ENCODE measurements around the gene SF3A1.
A peak's percentile ranks its signal among the peaks of the same experiment; 100 is the strongest.

The SF3A1 gene

DNA sequence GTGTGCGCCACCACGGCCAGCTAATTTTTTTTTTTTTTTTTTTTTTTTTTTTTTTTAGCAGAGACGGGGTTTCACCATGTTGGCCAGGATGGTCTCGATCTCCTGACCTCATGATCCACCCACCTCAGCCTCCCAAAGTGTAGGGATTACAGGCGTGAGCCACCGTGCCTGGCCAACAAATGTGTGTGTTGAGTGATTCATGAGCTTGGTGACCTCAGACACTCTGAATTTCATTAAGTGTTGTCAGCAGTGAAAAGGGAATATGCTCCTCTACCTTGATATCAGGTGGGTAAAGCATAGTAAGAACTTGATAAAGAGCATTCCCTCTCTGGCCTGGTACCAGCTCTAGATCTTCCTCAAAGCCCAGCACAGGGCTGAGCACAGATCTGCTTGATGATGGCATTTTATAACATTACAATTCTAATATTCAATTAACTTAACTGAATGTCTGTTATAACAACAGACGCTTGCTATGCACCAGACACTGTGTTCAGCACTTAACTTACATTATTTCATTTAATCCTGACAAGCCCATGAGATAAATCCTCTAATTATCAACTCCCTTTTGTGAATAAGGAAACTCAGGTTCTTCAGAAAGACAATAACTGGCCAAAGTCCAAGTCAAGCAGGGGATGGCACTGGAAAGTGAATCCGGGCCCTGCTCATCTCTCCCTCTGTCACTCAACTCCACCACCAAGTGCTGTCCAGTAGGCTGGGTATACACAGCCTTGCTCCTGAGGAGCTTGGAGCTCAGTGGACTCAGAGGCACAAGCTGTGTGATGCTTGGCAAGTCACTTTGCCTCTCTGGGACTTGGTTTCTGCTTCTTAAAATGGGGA is 42.9 kb downstream of the SF3A1 start:
- no peak for TF ChIP-seq ZNF274 (IDR thresholded peaks at IDR 0.05; ENCODE audit: low read depth, low read length)
- no peak overlapping the region for H3K4me3 ChIP-seq (ENCODE audit: low read length)

DNA sequence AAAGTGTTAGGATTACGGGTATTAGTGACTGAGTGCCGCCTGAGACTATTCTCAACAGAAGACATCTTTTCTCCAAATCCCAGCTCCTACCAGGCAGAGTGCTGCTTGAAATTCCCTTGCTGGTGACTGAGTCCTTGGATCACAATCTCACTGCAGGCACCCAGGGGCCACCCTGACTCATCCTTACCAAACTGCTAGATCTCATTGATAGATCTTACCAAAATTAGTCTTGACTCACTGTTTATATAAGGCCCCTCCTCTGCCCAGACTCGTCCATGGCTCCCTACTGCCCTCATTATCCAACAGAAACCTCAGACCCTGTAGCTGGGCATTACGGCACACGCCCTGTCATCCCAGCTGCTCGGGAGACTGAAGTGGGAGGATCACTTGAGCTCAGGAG is 44.6 kb downstream of the SF3A1 start:
- no peak overlapping the region for H3K4me3 ChIP-seq (ENCODE audit: low read length)
- no peak for TF ChIP-seq ZNF274 (IDR thresholded peaks at IDR 0.05; ENCODE audit: low read depth, low read length)

DNA sequence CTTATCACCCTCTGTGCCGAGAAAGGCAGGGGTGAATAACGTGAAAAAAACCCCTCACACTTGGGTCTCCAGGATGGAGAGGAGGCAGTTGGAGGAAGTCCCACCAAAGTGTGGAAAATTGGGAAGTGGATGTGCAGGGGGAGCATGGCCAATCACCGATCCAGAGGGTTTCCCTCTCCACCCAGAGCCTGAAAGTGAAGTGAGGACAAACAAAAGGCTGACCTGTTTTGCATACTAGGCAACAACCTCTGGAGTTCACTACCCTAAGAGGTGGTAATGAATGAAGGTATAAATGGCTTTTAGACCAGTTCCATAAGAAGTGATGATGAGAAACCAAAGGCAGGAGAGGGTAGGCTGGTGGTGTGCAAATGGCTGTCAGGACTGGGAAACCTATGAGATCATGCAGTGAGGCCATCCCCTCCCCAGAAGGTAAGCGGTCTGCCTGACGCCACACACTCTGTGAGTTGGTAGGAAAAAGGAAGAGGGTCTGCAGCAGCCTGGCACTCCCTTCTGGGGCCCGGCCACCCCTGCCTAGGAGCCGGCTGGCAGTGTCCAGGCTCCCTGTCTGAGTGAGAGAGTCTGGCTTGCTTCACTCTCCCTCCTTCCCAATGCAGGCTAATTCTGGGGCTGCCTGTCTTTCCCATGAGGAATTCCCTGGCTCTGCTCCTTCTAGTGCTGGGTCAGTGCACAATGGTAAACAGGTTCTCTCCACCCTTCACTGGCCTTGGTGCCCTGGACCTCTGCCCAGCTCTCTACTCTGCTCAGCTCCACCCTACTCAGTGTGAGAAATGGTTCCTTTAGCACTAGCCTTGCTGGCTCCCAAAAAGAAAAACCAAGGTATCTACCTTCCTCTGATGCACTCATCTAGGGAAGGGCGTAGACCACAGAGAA is 45.6 kb downstream of the SF3A1 start:
- TF ChIP-seq ZNF274 (IDR thresholded peaks at IDR 0.05; ENCODE audit: low read depth, low read length): no peak
- peak overlapping the region; percentile 3; the same call in 1 of the 2 replicates for H3K4me3 ChIP-seq (ENCODE audit: low read length)

DNA sequence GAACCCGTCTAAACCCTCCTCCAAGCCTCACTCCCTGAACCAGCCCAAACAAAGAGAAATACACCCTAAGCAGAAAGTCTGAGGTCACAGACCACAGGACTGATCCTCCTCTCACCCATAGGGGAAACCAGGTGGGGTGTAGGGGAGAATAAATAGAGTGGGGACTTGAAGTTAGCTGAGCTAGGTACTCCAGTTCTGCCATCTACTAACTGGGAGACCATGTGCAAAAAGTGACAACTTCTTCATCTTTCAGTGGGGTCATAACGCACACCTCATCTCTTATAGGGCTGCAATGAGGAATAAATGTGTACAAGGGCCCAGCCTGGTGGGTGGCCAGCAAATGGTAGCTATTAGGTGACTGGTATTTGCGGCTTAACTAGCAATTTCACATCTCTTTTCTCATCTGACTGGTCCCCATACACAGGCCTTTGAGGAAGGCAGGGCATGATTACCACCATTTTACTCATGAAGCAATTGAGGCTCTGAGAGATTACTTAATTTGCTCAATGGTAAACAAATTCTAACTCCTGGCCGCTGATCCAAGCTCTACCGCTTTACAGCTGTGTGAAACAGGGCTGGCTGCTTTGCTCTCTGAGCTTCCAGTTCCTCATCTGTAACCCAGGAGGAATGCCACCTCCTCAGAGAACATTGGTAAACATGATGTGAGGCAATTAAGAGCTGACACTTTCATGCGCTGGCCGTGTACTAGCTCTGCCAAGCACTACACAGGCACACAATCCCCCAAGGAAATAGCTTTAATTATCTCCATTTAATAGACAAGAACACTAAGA is 46.5 kb downstream of the SF3A1 start:
- H3K4me3 ChIP-seq (ENCODE audit: low read length): peak overlapping the region; percentile 3; the same call in 1 of the 2 replicates
- TF ChIP-seq ZNF274 (IDR thresholded peaks at IDR 0.05; ENCODE audit: low read depth, low read length): no peak

DNA sequence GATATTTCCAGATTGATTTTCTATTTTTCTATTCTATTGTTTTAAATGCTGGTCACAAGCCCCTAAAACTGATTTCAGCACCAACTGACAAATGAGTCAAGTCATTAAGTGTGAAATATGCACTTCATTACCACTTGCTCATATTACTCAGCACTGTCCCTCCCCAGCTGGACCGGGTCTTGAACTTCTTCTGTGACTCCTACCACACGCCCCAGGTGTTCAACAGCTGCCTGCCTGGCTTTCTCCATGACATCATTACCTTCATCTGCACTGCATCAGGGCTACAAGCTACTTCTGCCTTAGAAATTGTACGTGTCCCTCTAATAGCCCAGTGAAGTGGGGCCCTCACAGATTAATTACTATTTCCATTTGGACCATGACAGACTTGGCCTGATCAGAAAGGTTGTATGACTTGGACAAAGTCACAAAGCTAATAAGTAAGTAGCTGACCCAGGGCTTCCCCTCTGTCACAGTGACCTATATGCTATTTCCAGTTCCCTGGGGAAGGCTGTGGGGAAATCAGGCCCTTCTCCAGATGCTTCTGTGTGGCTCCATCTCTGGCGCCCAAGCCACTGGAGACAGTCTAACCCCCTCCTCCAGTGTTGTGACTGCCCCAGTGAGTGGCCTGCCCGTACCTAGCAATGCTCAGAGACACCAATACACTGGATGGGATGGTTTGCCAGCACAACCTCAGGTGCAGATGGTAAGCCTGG is 48.0 kb downstream of the SF3A1 start:
- TF ChIP-seq ZNF274 (IDR thresholded peaks at IDR 0.05; ENCODE audit: low read depth, low read length): no peak
- H3K4me3 ChIP-seq (ENCODE audit: low read length): no peak overlapping the region

DNA sequence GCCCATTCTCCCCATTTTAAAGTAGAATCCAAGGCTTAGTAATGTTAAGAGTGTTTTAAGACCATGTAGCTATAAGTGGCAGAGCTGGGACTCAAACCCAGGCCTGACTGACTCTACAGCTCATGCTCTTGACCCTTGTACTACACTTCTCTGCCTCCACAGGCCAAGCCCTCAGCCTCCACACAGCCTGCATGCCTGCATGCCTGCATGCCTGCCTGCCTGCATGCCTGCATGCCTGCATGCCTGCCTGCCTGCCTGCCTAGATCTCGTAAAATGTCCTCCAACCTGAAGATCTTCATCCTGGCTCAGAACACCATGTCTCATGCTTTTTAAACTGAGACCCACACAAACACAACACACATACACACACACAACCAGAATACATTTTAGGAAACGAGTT is 48.6 kb downstream of the SF3A1 start:
- no peak overlapping the region for H3K4me3 ChIP-seq (ENCODE audit: low read length)
- TF ChIP-seq ZNF274 (IDR thresholded peaks at IDR 0.05; ENCODE audit: low read depth, low read length): no peak

DNA sequence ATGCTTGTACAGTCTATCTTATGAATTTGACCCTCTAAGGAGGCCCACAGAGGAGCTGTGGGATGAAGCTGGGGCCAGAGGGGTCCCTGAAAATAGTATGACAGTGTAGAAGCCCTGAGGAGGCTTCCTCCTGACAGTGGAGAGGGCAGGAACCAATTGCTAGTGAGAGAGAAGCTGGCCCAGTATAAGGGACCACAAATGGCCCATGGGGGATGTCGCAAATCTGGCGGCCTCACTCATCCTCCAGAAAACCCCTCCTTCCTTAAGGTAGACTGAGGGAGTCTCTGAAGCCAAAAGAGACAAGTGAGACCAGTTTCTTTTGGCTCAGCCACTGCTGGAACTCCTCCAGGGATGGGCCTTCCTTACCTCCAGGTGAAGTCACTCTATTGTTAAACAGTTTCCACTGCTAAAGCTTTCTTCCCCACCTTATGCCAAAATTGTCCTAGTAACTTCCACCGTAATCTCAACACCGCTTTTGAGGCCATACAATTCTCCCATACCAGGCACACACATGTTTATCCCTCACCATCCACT is 49.6 kb downstream of the SF3A1 start:
- no peak overlapping the region; the same call in 1 of the 2 replicates for H3K4me3 ChIP-seq (ENCODE audit: low read length)
- TF ChIP-seq ZNF274 (IDR thresholded peaks at IDR 0.05; ENCODE audit: low read depth, low read length): no peak

DNA sequence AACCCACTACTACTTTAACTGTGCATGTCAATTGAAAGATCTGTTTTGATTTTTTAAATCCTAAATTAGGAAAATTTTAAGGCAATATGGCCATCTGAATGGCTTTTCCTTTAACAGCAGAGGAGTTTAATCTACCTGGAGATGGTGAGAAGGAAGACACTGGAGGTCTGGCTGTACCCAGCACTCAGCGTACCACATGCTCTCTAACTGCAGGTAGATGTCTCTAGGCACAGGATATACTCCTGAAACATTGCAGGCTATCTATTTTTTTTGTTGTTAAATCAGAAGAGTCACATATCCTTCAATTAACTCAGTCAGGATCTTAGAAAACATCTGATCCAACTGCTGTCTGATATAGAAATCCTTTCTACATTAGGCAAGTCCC is 50.1 kb downstream of the SF3A1 start:
- no peak for TF ChIP-seq ZNF274 (IDR thresholded peaks at IDR 0.05; ENCODE audit: low read depth, low read length)
- H3K4me3 ChIP-seq (ENCODE audit: low read length): no peak overlapping the region; the same call in 1 of the 2 replicates

DNA sequence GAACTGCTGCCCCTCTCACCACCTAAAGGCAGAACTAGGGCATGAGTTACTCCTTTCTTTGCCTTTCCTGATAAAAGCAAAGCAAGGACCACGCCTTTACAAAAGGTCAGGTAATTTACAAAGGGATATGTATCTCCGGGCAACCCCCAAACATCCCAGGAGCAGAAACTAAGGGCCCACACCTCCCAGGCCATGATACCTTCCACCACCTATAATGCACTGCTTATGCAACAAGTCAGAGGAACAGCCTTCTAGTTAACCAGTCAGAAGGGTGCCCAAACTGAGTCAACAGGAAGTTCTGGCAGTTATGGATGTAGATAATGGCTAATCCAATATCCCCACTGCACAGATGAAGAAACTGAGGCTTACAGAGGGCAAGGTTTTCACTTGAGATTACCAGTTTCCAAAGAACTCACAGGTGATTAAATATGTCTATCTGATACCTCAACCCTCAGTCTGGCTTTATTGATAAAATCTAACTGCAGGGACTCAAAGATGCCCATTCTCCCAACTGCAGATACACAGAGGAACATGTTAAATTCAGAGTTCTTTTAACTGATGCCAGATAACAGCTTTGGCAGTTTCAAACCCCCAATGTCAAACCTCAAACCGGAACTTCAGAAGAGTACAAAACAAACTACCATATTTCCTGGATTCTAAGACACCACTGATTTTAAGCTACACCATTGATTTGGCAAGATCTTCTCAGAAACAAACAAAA is 50.6 kb downstream of the SF3A1 start:
- no peak for TF ChIP-seq ZNF274 (IDR thresholded peaks at IDR 0.05; ENCODE audit: low read depth, low read length)

DNA sequence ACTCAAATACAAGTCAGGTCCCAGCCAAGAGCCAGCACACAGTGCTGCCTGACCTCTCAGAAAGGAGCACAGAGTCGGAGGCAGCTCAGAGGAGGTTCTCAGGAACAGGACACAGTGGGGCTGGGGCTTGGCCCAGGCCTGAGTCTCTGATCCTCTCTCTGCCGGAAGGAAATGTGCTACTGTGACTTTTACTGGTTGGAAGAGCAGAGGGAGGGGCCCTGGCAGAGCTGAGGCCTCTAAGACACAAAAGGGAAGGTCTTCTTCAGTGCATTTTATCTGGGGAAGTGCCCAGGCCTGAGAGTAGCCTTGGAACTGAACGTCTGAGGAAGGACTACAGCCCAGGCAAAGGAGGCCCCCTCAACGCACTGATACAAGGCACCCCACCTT is 51.2 kb downstream of the SF3A1 start:
- TF ChIP-seq ZNF274 (IDR thresholded peaks at IDR 0.05; ENCODE audit: low read depth, low read length): no peak
- peak overlapping the region; percentile 56; the same call in 1 of the 2 replicates for H3K4me3 ChIP-seq (ENCODE audit: low read length)

More for the DNA sequence above, 50.6 kb downstream of the SF3A1 start:
- H3K4me3 ChIP-seq (ENCODE audit: low read length): peak overlapping the region; percentile 56; the same call in 1 of the 2 replicates

DNA sequence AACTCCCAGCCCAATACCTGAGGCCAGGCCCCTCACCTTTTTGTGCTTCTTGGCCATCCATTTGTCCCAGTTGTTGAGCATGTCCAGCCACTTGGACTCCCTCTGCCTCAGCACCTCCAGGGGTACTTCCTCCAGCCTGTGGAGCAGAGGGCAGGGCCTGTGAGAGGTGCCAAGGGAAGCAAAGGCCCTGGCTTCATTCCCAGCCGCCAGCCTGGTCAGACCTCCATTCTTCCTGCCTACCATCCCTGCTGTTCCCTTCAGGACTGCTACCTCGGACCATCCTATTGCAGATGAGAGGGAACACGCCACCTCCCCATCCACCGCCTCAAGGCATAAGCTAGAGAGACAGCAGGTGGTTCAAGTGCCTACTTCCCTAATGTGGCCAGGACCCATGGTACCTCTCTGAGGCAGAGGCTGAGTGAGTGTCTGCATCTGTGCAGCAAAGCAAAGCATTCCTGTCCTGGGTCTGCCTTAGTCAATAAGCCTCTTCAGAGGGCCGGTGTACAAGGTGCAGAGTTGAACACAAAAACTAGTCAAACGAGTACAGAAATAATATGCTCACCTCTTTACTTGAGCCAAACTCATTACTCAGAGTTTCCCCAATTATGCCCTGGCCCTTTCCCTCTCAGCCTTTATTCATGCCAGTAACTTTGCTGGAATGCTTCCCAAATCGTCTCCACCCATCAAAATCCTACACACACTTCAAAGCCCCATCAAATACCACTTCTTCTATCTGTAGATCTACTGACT is 52.0 kb downstream of the SF3A1 start:
- TF ChIP-seq ZNF274 (IDR thresholded peaks at IDR 0.05; ENCODE audit: low read depth, low read length): no peak
- H3K4me3 ChIP-seq (ENCODE audit: low read length): peak overlapping the region; percentile 35; the same call in 1 of the 2 replicates

DNA sequence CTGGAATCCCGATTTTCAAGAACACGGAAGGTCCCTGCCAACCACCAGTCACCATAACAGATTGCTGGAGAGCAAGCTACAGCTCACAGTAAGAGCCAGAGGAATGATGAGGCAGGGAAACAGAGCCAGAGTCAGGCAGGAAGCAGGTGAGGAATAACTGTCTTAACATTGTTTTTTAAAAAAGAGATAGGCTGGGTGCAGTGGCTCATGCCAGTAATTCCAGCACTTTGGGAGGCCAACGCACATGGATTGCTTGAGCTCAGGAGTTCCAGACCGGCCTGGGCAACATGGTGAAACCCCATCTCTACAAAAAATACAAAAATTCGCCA is 53.9 kb downstream of the SF3A1 start:
- H3K4me3 ChIP-seq (ENCODE audit: low read length): no peak overlapping the region
- TF ChIP-seq ZNF274 (IDR thresholded peaks at IDR 0.05; ENCODE audit: low read depth, low read length): no peak

All from GM08714 (cell line).